GF-D8 (cell line): ENCODE results near the gene PBX1.

Experiments
- DNase-seq: peaks from one replicate; lab custom pipeline; 2025; lab: John Stamatoyannopoulos, UW

Gene PBX1

GRCh38 chr1:164618202-164618564, 59.2 kb downstream of the PBX1 start:
- DNase-seq, result no peak

- DNase-seq, result no peak
Measured at GRCh38 chr1:164619006-164619784, 60.2 kb downstream of the PBX1 start.

GRCh38 chr1:164622068-164622845, 63.3 kb downstream of the PBX1 start:
- DNase-seq, result no peak

GRCh38 chr1:164623805-164624204, 64.8 kb downstream of the PBX1 start:
- DNase-seq, result no peak

GRCh38 chr1:164624400-164624799, 65.4 kb downstream of the PBX1 start:
- DNase-seq, result no peak

GRCh38 chr1:164625004-164625617, 66.1 kb downstream of the PBX1 start:
- DNase-seq, result no peak

GRCh38 chr1:164628772-164629171, 69.8 kb downstream of the PBX1 start:
- DNase-seq, result no peak

GRCh38 chr1:164629971-164630370, 71.0 kb downstream of the PBX1 start:
- DNase-seq, result no peak

- no peak for DNase-seq
Measured at GRCh38 chr1:164630626-164631396, 71.8 kb downstream of the PBX1 start.

- DNase-seq, result no peak
Measured at GRCh38 chr1:164631751-164632150, 72.8 kb downstream of the PBX1 start.

- DNase-seq, result no peak
Measured at GRCh38 chr1:164633997-164634396, 75.0 kb downstream of the PBX1 start.

- no peak for DNase-seq
Measured at GRCh38 chr1:164635059-164635802, 76.2 kb downstream of the PBX1 start.

- no peak for DNase-seq
Measured at GRCh38 chr1:164635803-164636731, 77.1 kb downstream of the PBX1 start.

- no peak for DNase-seq
Measured at GRCh38 chr1:164636757-164637156, 77.8 kb downstream of the PBX1 start.

- no peak for DNase-seq
Measured at GRCh38 chr1:164637461-164638375, 78.7 kb downstream of the PBX1 start.

- DNase-seq, result no peak
Measured at GRCh38 chr1:164638492-164639202, 79.7 kb downstream of the PBX1 start.

GRCh38 chr1:164640686-164641352, 81.8 kb downstream of the PBX1 start:
- no peak for DNase-seq

GRCh38 chr1:164641353-164641730, 82.4 kb downstream of the PBX1 start:
- DNase-seq, result no peak
